Occipital lobe (tissue), 2 donors: Measurements from ENCODE around the gene PCDHA2. TPM values are rescaled to one million over a fixed set of nuclear protein-coding genes. Genes with fewer than 3 reads are reported as not detected.
"Not testable (repeated sequence)": the region's sequence is repeated elsewhere in the genome, so short reads cannot be mapped to it uniquely, and the experiment has no call there.

Experiments used
- DNase-seq: peaks from one replicate; lab custom pipeline; 2025; lab: John Stamatoyannopoulos, UW
- total RNA-seq: library from RNA; depleted of rRNA; stranded (reverse); fragments of >200 nt; gene quantifications from one replicate; pipeline ENCODE4 v1.2.3, GENCODE V29; 2014

The PCDHA2 gene
- total RNA-seq, 1 donor from 2014 or later = 11.5 TPM

- no peak for DNase-seq
Observed at GRCh38 chr5:140821375-140822280, 27.0 kb downstream of the PCDHA2 start, which contains the start of gene PCDHA5. Gene PCDHA5 (plus strand): TSS chr5:140821613.

DNA sequence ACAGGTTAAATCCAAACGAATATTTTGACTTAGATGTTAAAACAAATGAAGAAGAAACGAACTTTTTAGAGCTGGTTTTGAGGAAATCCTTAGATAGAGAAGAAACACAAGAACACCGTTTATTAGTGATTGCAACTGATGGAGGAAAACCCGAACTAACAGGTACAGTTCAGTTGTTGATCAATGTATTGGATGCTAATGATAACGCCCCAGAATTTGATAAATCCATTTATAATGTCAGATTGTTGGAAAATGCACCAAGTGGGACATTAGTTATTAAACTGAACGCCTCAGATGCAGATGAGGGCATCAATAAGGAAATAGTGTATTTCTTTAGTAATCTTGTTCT, 27.6 kb downstream of the PCDHA2 start:
- no peak for DNase-seq

- DNase-seq = not testable (repeated sequence)
Observed at GRCh38 chr5:140822969-140823368, 28.3 kb downstream of the PCDHA2 start.

GRCh38 chr5:140823475-140823874, 28.8 kb downstream of the PCDHA2 start:
- no peak for DNase-seq

- DNase-seq = no peak
Observed at GRCh38 chr5:140827704-140828361, 33.2 kb downstream of the PCDHA2 start, which contains the start of gene PCDHA6. Gene PCDHA6 (plus strand): TSS chr5:140827960. CDS start chr5:140828092, 132 bp downstream.

- DNase-seq = no peak
Observed at GRCh38 chr5:140828362-140828737, 33.7 kb downstream of the PCDHA2 start.

- DNase-seq = not testable (repeated sequence)
Observed at GRCh38 chr5:140829511-140830501, 35.2 kb downstream of the PCDHA2 start.

DNA sequence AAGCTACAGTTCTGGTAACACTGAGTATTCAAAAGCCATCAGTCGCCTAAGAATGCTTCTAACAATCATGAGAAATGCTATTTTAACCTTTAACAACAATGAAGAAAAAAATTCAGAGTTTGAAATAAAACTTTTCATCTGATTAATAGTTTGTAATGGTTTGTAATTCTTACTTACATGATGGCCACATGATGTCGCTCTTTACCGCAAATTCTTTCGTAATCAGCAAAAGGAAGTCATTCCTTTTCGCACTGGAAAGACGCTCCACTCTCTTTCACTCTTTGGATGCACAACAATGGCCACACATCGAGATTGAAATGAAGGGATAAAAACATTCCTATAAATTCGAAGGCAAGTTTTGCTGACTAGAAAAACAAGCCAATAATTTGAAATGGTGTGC, 39.3 kb downstream of the PCDHA2 start, which contains the start of gene PCDHA7:
TSS of gene PCDHA7 (plus strand) at position 277 of the 400 bp plus-strand sequence. CDS start at position 392, 115 bp downstream.
- no peak for DNase-seq

DNA sequence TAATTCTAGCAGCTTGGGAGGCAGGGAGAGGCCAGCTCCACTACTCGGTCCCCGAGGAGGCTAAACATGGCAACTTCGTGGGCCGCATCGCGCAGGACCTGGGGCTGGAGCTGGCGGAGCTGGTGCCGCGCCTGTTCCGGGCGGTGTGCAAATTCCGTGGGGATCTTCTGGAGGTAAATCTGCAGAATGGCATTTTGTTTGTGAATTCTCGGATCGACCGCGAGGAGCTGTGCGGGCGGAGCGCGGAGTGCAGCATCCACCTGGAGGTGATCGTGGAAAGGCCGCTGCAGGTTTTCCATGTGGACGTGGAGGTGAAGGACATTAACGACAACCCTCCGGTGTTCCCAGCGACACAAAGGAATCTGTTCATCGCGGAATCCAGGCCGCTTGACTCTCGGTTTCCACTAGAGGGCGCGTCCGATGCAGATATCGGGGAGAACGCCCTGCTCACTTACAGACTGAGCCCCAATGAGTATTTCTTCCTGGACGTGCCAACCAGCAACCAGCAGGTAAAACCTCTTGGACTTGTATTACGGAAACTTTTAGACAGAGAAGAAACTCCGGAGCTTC, 39.9 kb downstream of the PCDHA2 start:
- DNase-seq = not testable (repeated sequence)

DNA sequence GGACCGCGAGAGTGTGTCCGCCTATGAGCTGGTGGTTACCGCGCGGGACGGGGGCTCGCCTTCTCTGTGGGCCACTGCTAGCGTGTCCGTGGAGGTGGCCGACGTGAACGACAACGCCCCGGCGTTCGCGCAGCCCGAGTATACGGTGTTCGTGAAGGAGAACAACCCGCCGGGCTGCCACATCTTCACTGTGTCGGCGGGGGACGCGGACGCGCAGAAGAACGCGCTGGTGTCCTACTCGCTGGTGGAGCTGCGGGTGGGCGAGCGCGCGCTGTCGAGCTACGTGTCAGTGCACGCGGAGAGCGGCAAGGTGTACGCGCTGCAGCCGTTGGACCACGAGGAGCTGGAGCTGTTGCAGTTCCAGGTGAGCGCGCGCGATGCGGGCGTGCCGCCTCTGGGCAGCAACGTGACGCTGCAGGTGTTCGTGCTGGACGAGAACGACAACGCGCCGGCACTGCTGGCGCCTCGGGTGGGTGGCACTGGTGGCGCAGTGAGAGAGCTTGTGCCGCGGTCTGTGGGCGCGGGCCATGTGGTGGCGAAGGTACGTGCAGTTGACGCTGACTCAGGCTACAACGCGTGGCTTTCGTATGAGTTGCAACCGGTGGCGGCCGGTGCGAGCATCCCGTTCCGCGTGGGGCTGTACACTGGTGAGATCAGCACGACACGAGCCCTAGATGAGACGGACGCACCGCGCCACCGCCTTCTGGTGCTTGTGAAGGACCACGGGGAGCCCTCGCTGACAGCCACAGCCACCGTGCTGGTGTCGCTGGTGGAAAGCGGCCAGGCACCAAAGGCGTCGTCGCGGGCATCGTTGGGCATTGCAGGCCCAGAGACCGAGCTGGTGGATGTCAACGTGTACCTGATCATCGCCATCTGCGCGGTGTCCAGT, 41.2 kb downstream of the PCDHA2 start:
- no peak for DNase-seq

- no peak for DNase-seq
Observed at GRCh38 chr5:140840978-140841962, 46.6 kb downstream of the PCDHA2 start, which contains the start of gene PCDHA8. Gene PCDHA8 (plus strand): TSS chr5:140841187. CDS start chr5:140841322, 135 bp downstream.

- DNase-seq = no peak
Observed at GRCh38 chr5:140842798-140843733, 48.4 kb downstream of the PCDHA2 start.

Other genes with a start within 250 kb of the PCDHA2 start
- not detected for gene EIF4EBP3, start 247.2 kb upstream of the PCDHA2 start, total RNA-seq
- 17.0 TPM for gene SRA1, start 237.4 kb upstream of the PCDHA2 start, total RNA-seq
- 24.5 TPM for gene APBB3, start 230.3 kb upstream of the PCDHA2 start, total RNA-seq
- 3.7 TPM for gene SLC35A4, start 230.0 kb upstream of the PCDHA2 start, total RNA-seq
- gene CD14, start 161.7 kb upstream of the PCDHA2 start, total RNA-seq = 15.4 TPM
- gene TMCO6, start 155.4 kb upstream of the PCDHA2 start, total RNA-seq = 7.5 TPM
- gene NDUFA2, start 147.2 kb upstream of the PCDHA2 start, total RNA-seq = 27.8 TPM
- gene IK, start 147.0 kb upstream of the PCDHA2 start, total RNA-seq = 55.7 TPM
- 14.2 TPM for gene WDR55, start 129.9 kb upstream of the PCDHA2 start, total RNA-seq
- 0.31 TPM for gene DND1, start 121.3 kb upstream of the PCDHA2 start, total RNA-seq
- 70.7 TPM for gene HARS1, start 103.5 kb upstream of the PCDHA2 start, total RNA-seq
- 31.0 TPM for gene HARS2, start 103.4 kb upstream of the PCDHA2 start, total RNA-seq
- 47.1 TPM for gene ZMAT2, start 94.4 kb upstream of the PCDHA2 start, total RNA-seq
- gene PCDHA1, start 8.7 kb upstream of the PCDHA2 start, total RNA-seq = 6.6 TPM
- gene PCDHA3, start 6.2 kb downstream of the PCDHA2 start, total RNA-seq = 21.2 TPM
- 18.6 TPM for gene PCDHA4, start 12.2 kb downstream of the PCDHA2 start, total RNA-seq
- 13.1 TPM for gene PCDHA5, start 26.8 kb downstream of the PCDHA2 start, total RNA-seq
- gene PCDHA6, start 33.1 kb downstream of the PCDHA2 start, total RNA-seq = 24.8 TPM
- gene PCDHA7, start 39.4 kb downstream of the PCDHA2 start, total RNA-seq = 18.1 TPM
- gene PCDHA8, start 46.3 kb downstream of the PCDHA2 start, total RNA-seq = 11.1 TPM
- gene PCDHA9, start 53.5 kb downstream of the PCDHA2 start, total RNA-seq = 18.6 TPM
- 20.3 TPM for gene PCDHA10, start 61.0 kb downstream of the PCDHA2 start, total RNA-seq
- 38.8 TPM for gene PCDHA11, start 74.1 kb downstream of the PCDHA2 start, total RNA-seq
- gene PCDHA12, start 80.5 kb downstream of the PCDHA2 start, total RNA-seq = 19.8 TPM
- gene PCDHA13, start 87.3 kb downstream of the PCDHA2 start, total RNA-seq = 20.9 TPM
- 74.1 TPM for gene PCDHAC1, start 131.4 kb downstream of the PCDHA2 start, total RNA-seq
- gene PCDHAC2, start 171.6 kb downstream of the PCDHA2 start, total RNA-seq = 33.5 TPM